Loucy (cell line): ENCODE results near the gene LMF1.

Experiments
- H2AFZ ChIP-seq: fragments of 200-600 bp; sonication (generic); 2 replicates; pipeline ENCODE4 v1.6.0; 2016; ENCODE audit warnings: antibody characterized with exemption, mild to moderate bottlenecking, low read length, moderate library complexity
- H3F3A ChIP-seq: fragments of 200-600 bp; 2 replicates; pipeline ENCODE4 v1.6.0; 2016; ENCODE audit warnings: antibody characterized with exemption, low read depth, mild to moderate bottlenecking
- H3K27me3 ChIP-seq: fragments of 200-600 bp; sonication (generic); 2 replicates; pipeline ENCODE4 v1.6.1; 2014; ENCODE audit warnings: low read length, mild to moderate bottlenecking; ENCODE audit not compliant: insufficient read depth, poor library complexity, severe bottlenecking
- H3K36me3 ChIP-seq: fragments of 200-600 bp; sonication (generic); 2 replicates; pipeline ENCODE4 v1.6.1; 2016; ENCODE audit warnings: low read length; ENCODE audit not compliant: insufficient read depth
- H3K4me1 ChIP-seq: fragments of 200-600 bp; sonication (generic); 2 replicates; pipeline ENCODE4 v1.5.1; 2014; ENCODE audit warnings: low read length, mild to moderate bottlenecking; ENCODE audit not compliant: insufficient read depth, poor library complexity, severe bottlenecking
- H3K4me2 ChIP-seq: fragments of 200-600 bp; sonication (generic); 2 replicates; pipeline ENCODE4 v1.6.0; 2014; ENCODE audit warnings: antibody characterized with exemption, low read length, low read depth, mild to moderate bottlenecking; ENCODE audit not compliant: poor library complexity, severe bottlenecking
- H3K4me3 ChIP-seq: fragments of 200-600 bp; sonication (generic); 2 replicates; pipeline ENCODE4 v1.5.1; 2014; ENCODE audit warnings: low read length, mild to moderate bottlenecking, mixed read lengths; ENCODE audit not compliant: poor library complexity, severe bottlenecking
- H3K79me2 ChIP-seq: fragments of 200-600 bp; sonication (generic); 2 replicates; pipeline ENCODE4 v1.6.1; 2014; ENCODE audit warnings: low read length; ENCODE audit not compliant: insufficient read depth
- H3K9ac ChIP-seq: fragments of 200-600 bp; sonication (generic); 2 replicates; pipeline ENCODE4 v1.6.0; 2014; ENCODE audit warnings: mild to moderate bottlenecking, low read depth, low read length, moderate library complexity; ENCODE audit not compliant: poor library complexity, severe bottlenecking
- H3K9me2 ChIP-seq: fragments of 200-600 bp; sonication (generic); replicated peaks from 2 replicates; pipeline ENCODE4 v1.6.1; 2016; ENCODE audit warnings: low read depth, low read length, mixed read lengths
- H3K9me3 ChIP-seq: fragments of 200-600 bp; sonication (generic); 2 replicates; pipeline ENCODE4 v1.6.1; 2014; ENCODE audit warnings: mild to moderate bottlenecking, antibody characterized with exemption, low read length, low read depth; ENCODE audit not compliant: insufficient read depth
- H4K20me1 ChIP-seq: fragments of 200-600 bp; sonication (generic); 2 replicates; pipeline ENCODE4 v1.6.0; 2014; ENCODE audit warnings: antibody characterized with exemption, low read length, mild to moderate bottlenecking; ENCODE audit not compliant: insufficient read depth, poor library complexity, severe bottlenecking
- CTCF ChIP-seq: fragments of 200-600 bp; sonication (generic); conservative IDR thresholded peaks from 2 replicates; pipeline ENCODE4 v1.5.1; 2014; ENCODE audit warnings: mild to moderate bottlenecking, antibody characterized with exemption, low read length
- EZH2phosphoT487 ChIP-seq: fragments of 200-600 bp; IDR thresholded peaks from 2 replicates; pipeline ENCODE4 v1.6.1; 2018; ENCODE audit warnings: antibody characterized with exemption, mild to moderate bottlenecking, moderate library complexity, borderline replicate concordance

Gene LMF1

GRCh38 chr16:1018447-1019198 is 47.8 kb upstream of the LMF1 start:
- H3K36me3 ChIP-seq, result no peaks in the 10 kb centered on the region
- H3F3A ChIP-seq, result no peaks in the 10 kb centered on the region
- H2AFZ ChIP-seq, result no peak overlapping the region
- no peaks in the 10 kb centered on the region for H3K79me2 ChIP-seq
- H4K20me1 ChIP-seq, result no peaks in the 10 kb centered on the region
- no peak for TF ChIP-seq EZH2phosphoT487
- no peak for TF ChIP-seq CTCF
- H3K4me3 ChIP-seq, result no peak overlapping the region
- H3K4me1 ChIP-seq, result no peaks in the 10 kb centered on the region
- H3K9ac ChIP-seq, result no peak overlapping the region
- H3K27me3 ChIP-seq, result no peaks in the 10 kb centered on the region
- H3K9me3 ChIP-seq, result no peaks in the 10 kb centered on the region
- no peaks in the 10 kb centered on the region for H3K9me2 ChIP-seq
- no peak overlapping the region for H3K4me2 ChIP-seq

GRCh38 chr16:1014771-1015495 is 44.1 kb upstream of the LMF1 start:
- TF ChIP-seq CTCF (no peak), EZH2phosphoT487 (no peak)
- Histone ChIP-seq H3K9me3 (no peaks in the 10 kb centered on the region), H3K79me2 (no peaks in the 10 kb centered on the region), H3K4me2 (no peak overlapping the region), H3K9ac (no peak overlapping the region), H3K4me1 (no peaks in the 10 kb centered on the region), H3F3A (no peaks in the 10 kb centered on the region), H4K20me1 (no peaks in the 10 kb centered on the region), H3K4me3 (no peak overlapping the region), H3K27me3 (no peaks in the 10 kb centered on the region), H2AFZ (no peak overlapping the region), H3K9me2 (no peaks in the 10 kb centered on the region), H3K36me3 (no peaks in the 10 kb centered on the region)

GRCh38 chr16:1014221-1014620 is 43.4 kb upstream of the LMF1 start:
- no peak overlapping the region for H3K4me2 ChIP-seq
- H3F3A ChIP-seq, result no peaks in the 10 kb centered on the region
- no peaks in the 10 kb centered on the region for H4K20me1 ChIP-seq
- H3K4me1 ChIP-seq, result no peaks in the 10 kb centered on the region
- H3K36me3 ChIP-seq, result no peaks in the 10 kb centered on the region
- no peaks in the 10 kb centered on the region for H3K9me2 ChIP-seq
- H3K4me3 ChIP-seq, result no peak overlapping the region
- H2AFZ ChIP-seq, result no peak overlapping the region
- no peak overlapping the region for H3K9ac ChIP-seq
- H3K9me3 ChIP-seq, result no peaks in the 10 kb centered on the region
- TF ChIP-seq EZH2phosphoT487, result no peak
- no peak for TF ChIP-seq CTCF
- no peaks in the 10 kb centered on the region for H3K79me2 ChIP-seq
- H3K27me3 ChIP-seq, result no peaks in the 10 kb centered on the region
